OCI-LY1 (cell line): ENCODE data around the gene COL19A1.

Experiments
- H2AFZ ChIP-seq: fragments of 200-600 bp; sonication (generic), shearing (Covaris generic); 2 replicates; pipeline ENCODE4 v1.6.0; 2014; ENCODE audit warnings: antibody characterized with exemption, mild to moderate bottlenecking, low read length
- H3F3A ChIP-seq: fragments of 200-600 bp; sonication (generic), shearing (Covaris generic); 2 replicates; pipeline ENCODE4 v1.6.0; 2014; ENCODE audit warnings: mild to moderate bottlenecking, antibody characterized with exemption, low read length, moderate library complexity; ENCODE audit not compliant: insufficient read depth
- H3K27ac ChIP-seq: fragments of 200-600 bp; sonication (generic); 2 replicates; pipeline ENCODE4 v1.5.1; 2014; ENCODE audit warnings: low read length, mixed run types, mild to moderate bottlenecking, low read depth; ENCODE audit not compliant: poor library complexity, severe bottlenecking
- H3K27me3 ChIP-seq: fragments of 200-600 bp; sonication (generic); 2 replicates; pipeline ENCODE4 v1.6.0; 2014; ENCODE audit warnings: antibody characterized with exemption, mild to moderate bottlenecking, low read length, moderate library complexity; ENCODE audit not compliant: insufficient read depth
- H3K36me3 ChIP-seq: fragments of 200-600 bp; sonication (generic); 2 replicates; pipeline ENCODE4 v1.6.1; 2014; ENCODE audit warnings: mild to moderate bottlenecking, antibody characterized with exemption, low read length, moderate library complexity, mixed read lengths; ENCODE audit not compliant: insufficient read depth
- H3K4me1 ChIP-seq: fragments of 200-600 bp; sonication (generic); 2 replicates; pipeline ENCODE4 v1.5.1; 2014; ENCODE audit warnings: mild to moderate bottlenecking, low read length, moderate library complexity; ENCODE audit not compliant: insufficient read depth, severe bottlenecking
- H3K4me2 ChIP-seq: fragments of 200-600 bp; sonication (generic), shearing (Covaris generic); 2 replicates; pipeline ENCODE4 v1.6.1; 2014; ENCODE audit warnings: low read length
- H3K4me3 ChIP-seq: fragments of 200-600 bp; sonication (generic); 2 replicates; pipeline ENCODE4 v1.5.1; 2014; ENCODE audit warnings: low read length, low read depth, mild to moderate bottlenecking, mixed read lengths; ENCODE audit not compliant: poor library complexity, severe bottlenecking
- H3K79me2 ChIP-seq: fragments of 200-600 bp; shearing (Covaris generic); 2 replicates; pipeline ENCODE4 v1.6.1; 2016; ENCODE audit warnings: mixed run types, low read length, mixed read lengths; ENCODE audit not compliant: insufficient read depth
- H3K9ac ChIP-seq: fragments of 200-600 bp; sonication (generic), shearing (Covaris generic); 2 replicates; pipeline ENCODE4 v1.6.1; 2014; ENCODE audit warnings: mild to moderate bottlenecking, low read length, mixed read lengths
- H3K9me2 ChIP-seq: fragments of 200-600 bp; sonication (generic), shearing (Covaris generic); 2 replicates; pipeline ENCODE4 v1.6.1; 2014; ENCODE audit warnings: low read depth, mild to moderate bottlenecking, low read length, mixed read lengths
- H3K9me3 ChIP-seq: fragments of 200-600 bp; shearing (Covaris generic); 2 replicates; pipeline ENCODE4 v1.6.1; 2014; ENCODE audit warnings: low read length, mixed read lengths
- H4K20me1 ChIP-seq: fragments of 200-600 bp; sonication (generic), shearing (Covaris generic); 2 replicates; pipeline ENCODE4 v1.6.0; 2016; ENCODE audit warnings: mild to moderate bottlenecking, low read length; ENCODE audit not compliant: insufficient read depth
- CTCF ChIP-seq: fragments of 200-600 bp; sonication (generic), shearing (Covaris generic); IDR thresholded peaks from 2 replicates; pipeline ENCODE4 v1.5.1; 2017; ENCODE audit warnings: mild to moderate bottlenecking, antibody characterized with exemption, low read length, moderate library complexity, mixed read lengths
- EZH2 ChIP-seq: fragments of 200-600 bp; sonication (generic), shearing (Covaris generic); IDR thresholded peaks from 2 replicates; pipeline ENCODE4 v1.8.0; 2017; ENCODE audit warnings: borderline replicate concordance, mixed run types, mild to moderate bottlenecking, antibody characterized with exemption, low read length, moderate library complexity, mixed read lengths

Gene COL19A1

GRCh38 chr6:69818223-69818930, 48.0 kb upstream of the COL19A1 start:
- Histone ChIP-seq H3K27me3 (no peaks in the 10 kb centered on the region), H2AFZ (no peak overlapping the region), H3K4me2 (no peak overlapping the region), H3K9me3 (no peaks in the 10 kb centered on the region), H3K27ac (no peak overlapping the region), H3K36me3 (no peaks in the 10 kb centered on the region), H4K20me1 (no peaks in the 10 kb centered on the region), H3K79me2 (no peaks in the 10 kb centered on the region), H3K9me2 (no peaks in the 10 kb centered on the region), H3K4me3 (no peak overlapping the region), H3F3A (no peaks in the 10 kb centered on the region), H3K9ac (no peak overlapping the region), H3K4me1 (peaks cover 38% of the 10 kb centered on the region)
- TF ChIP-seq CTCF (no peak), EZH2 (no peak)

- Histone ChIP-seq H3K27ac (no peak overlapping the region), H3F3A (no peaks in the 10 kb centered on the region), H3K9me3 (no peaks in the 10 kb centered on the region; the same call in 1 of the 2 replicates), H3K4me2 (no peak overlapping the region), H3K4me3 (no peak overlapping the region), H4K20me1 (no peaks in the 10 kb centered on the region), H3K79me2 (no peaks in the 10 kb centered on the region), H3K9me2 (no peaks in the 10 kb centered on the region), H3K27me3 (no peaks in the 10 kb centered on the region), H3K36me3 (no peaks in the 10 kb centered on the region), H2AFZ (no peak overlapping the region), H3K4me1 (peaks cover 30% of the 10 kb centered on the region), H3K9ac (no peak overlapping the region)
- no peak for TF ChIP-seq EZH2
- no peak for TF ChIP-seq CTCF
These were observed 47.2 kb upstream of the COL19A1 start for GRCh38 chr6:69819138-69819537.

- Histone ChIP-seq H3K4me3 (no peak overlapping the region), H3K4me2 (no peak overlapping the region), H3K27ac (no peak overlapping the region), H3F3A (no peaks in the 10 kb centered on the region), H2AFZ (no peak overlapping the region), H4K20me1 (no peaks in the 10 kb centered on the region), H3K9ac (no peak overlapping the region), H3K27me3 (no peaks in the 10 kb centered on the region), H3K9me3 (no peaks in the 10 kb centered on the region; the same call in 1 of the 2 replicates), H3K9me2 (no peaks in the 10 kb centered on the region), H3K36me3 (no peaks in the 10 kb centered on the region), H3K79me2 (no peaks in the 10 kb centered on the region), H3K4me1 (peaks cover 22% of the 10 kb centered on the region)
- no peak for TF ChIP-seq EZH2
- no peak for TF ChIP-seq CTCF
These were observed 46.3 kb upstream of the COL19A1 start for GRCh38 chr6:69820018-69820417.
